ENCODE data around the gene VSX1.

The VSX1 gene

DNA sequence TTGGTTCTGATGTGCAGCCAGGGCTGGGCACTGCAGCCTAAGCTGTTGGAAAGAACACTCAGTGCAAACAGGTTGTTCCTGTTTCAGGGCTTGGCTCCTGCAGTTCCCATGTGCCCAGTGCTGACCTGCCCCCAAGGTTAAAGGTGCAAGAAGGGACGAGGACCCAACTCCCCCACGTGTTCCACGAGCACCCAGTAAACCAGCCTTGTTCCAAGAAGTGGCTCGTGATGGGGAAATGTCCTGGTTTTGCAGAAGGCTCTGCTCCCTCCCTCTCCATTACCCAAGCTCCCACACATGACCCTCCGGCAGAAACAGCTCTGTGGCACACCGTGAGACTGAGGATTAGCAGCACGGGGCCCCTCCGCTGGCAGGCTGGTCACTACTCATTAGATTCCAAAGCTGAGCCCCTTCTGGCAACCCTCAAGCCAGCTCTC is 33.4 kb downstream of the VSX1 start:
- TF ChIP-seq CTCF (IDR thresholded peaks at IDR 0.05) = no peak

DNA sequence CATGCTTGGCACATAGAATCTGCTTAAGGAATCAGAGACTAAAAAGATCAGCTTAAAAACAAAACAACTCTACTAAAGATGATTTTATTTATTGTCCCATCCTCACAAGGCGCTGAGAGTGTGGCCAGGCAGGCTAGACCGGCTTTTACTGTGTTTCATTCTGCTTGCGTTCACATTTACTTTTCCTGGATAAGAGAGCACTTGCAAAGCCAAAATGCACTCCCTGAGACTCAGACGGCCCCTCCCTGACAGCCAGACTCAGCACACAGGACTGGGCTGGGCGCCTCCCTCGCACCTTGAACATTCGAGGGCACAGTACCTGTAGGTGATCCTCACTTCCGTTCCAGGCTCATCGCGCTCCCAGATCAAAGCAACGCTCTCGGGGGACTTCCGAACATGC is 34.2 kb downstream of the VSX1 start:
- TF ChIP-seq CTCF (IDR thresholded peaks at IDR 0.05) = no peak

- TF ChIP-seq CTCF (IDR thresholded peaks at IDR 0.05) = no peak
Measured at GRCh38 chr20:25046736-25047666, 34.9 kb downstream of the VSX1 start.

DNA sequence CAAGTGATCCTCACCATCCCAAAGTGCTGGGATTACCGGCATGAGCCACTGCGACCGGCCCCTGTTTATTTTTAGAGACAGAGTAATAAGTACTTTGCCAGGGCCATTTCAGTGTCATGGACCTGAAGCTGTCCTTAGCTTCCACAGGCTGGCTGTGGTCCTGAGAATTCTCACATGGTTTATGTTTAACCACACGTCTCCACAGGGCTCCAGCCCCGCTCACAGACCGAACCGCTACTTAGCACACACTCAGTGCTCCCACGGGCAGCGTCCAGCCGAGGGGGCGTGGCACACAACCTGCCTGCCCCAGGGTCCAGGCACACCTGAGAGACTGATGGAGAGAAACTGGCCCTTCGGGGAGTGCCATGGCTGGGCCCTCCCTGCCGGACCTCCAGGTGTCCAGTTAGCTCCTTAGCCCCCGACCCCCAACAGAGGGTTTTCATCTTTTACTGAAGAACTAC is 35.7 kb downstream of the VSX1 start:
- no peak for TF ChIP-seq CTCF (IDR thresholded peaks at IDR 0.05)

DNA sequence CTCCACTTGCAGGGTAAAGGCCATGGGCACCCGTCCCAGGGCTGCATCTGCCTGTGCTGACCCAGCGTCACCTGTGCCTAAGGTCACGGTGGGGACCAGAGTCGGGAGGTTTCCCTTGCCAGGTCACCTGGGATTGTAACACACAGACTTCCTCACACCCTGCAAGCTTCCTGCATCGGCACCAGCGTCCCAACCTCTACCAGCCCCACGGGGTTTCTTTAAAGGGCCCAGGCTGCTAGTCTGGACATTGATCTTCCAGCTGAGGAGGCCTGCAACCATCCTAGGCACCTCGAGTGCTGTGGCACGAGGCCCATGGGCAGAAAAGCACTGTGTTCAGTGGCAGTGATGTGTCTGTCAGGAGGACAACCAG is 36.6 kb downstream of the VSX1 start:
- TF ChIP-seq CTCF (IDR thresholded peaks at IDR 0.05) = no peak

DNA sequence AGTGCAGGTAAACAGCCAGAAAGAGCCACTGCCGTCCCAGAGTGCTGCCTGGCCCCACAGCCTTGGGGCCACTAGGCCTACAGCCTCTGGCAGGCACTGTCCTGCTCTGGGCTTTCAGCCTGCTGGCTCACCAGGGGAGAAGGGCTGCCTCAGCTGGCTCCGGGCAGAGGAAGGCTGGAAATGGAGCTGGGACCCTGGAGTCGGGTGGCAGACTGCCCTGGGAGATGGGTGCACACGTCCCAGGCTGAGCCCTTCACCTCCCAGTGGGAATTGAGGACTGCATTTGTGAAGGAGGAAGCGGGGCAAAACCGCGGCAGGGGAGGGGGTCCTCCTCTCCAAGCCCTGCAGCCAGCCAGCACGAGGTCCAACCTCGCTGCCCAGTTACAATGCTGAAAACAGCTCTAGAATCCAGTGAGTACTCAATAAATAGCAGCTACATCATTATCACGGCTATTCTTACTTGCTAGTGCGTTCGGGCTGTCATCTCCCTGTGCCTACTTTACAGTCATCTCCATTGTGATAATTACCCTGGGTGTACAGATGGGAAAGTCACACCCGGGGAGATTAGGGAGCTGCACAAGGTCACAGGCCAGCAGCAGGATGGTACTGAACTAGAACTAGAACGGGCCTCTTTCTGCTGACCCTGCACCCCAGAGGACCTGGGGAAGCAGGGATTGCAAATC is 37.1 kb downstream of the VSX1 start:
- TF ChIP-seq CTCF (IDR thresholded peaks at IDR 0.05) = no peak

DNA sequence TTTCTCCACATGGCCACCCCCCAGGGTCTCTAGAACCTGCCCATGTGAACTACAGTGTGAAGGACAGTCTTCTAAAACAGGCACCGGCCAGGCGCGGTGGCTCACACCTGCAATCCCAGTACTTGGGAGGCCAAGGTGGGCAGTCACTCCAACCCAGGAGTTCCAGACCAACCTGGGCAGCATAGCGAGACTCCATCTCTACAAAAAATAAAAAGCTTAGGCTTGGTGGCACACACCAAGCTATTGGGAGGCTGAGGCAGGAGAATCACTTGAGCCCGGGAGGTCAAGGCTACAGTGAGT is 37.7 kb downstream of the VSX1 start:
- TF ChIP-seq CTCF (IDR thresholded peaks at IDR 0.05) = no peak

Measured in LNCAP (cell line).